Epithelial cell of proximal tubule (primary cell): Measurements from ENCODE around the gene SERPING1. TPM values are rescaled to one million over a fixed set of nuclear protein-coding genes. Genes with fewer than 3 reads are reported as not detected.

Source experiments
- DNase-seq: peaks from one replicate; pipeline ENCODE4 v3.0.0-alpha.2; 2011; ENCODE audit warnings: low read depth
- H3K4me3 ChIP-seq: 2 replicates; pipeline ENCODE4 v1.5.1; 2011; ENCODE audit warnings: low read depth, mild to moderate bottlenecking, low read length
- total RNA-seq: library from RNA; depleted of rRNA; stranded (reverse); fragments of >200 nt; gene quantifications from 2 replicates; pipeline ENCODE4 v1.2.3, GENCODE V29; 2015
- TF ChIP-seq, protein P1 (sequence below): conservative IDR thresholded peaks from 2 replicates; pipeline ENCODE4 v1.5.1; 2012; ENCODE audit warnings: low read depth, mild to moderate bottlenecking, low read length

The SERPING1 gene
- total RNA-seq = 1.8 and 49.8 TPM in 2 replicates

DNA sequence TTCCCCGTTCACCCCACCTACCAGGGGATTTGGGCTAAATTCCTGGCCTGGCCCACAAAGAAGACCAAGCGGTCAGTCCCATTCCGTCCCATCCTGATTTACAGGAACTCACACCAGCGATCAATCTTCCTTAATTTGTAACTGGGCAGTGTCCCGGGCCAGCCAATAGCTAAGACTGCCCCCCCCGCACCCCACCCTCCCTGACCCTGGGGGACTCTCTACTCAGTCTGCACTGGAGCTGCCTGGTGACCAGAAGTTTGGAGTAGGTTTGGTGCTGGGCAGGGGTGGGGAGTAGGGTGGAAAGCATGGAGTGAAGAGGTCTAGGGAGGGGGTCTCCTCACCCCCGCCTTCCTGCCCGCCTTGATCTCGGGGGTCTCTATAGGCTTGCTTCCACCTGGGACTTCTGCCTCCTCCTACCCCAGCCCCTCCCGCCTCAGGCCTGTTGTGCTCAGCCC is at the start of gene SERPING1:
Gene SERPING1, plus strand, starts transcription at position 225 of the 455 bp plus-strand sequence. CDS start 586 bp downstream, outside the sequence.
- peak within 1 kb of the TSS; percentile 59 for H3K4me3 ChIP-seq
- no peak for DNase-seq
- TF ChIP-seq, protein P1, sequence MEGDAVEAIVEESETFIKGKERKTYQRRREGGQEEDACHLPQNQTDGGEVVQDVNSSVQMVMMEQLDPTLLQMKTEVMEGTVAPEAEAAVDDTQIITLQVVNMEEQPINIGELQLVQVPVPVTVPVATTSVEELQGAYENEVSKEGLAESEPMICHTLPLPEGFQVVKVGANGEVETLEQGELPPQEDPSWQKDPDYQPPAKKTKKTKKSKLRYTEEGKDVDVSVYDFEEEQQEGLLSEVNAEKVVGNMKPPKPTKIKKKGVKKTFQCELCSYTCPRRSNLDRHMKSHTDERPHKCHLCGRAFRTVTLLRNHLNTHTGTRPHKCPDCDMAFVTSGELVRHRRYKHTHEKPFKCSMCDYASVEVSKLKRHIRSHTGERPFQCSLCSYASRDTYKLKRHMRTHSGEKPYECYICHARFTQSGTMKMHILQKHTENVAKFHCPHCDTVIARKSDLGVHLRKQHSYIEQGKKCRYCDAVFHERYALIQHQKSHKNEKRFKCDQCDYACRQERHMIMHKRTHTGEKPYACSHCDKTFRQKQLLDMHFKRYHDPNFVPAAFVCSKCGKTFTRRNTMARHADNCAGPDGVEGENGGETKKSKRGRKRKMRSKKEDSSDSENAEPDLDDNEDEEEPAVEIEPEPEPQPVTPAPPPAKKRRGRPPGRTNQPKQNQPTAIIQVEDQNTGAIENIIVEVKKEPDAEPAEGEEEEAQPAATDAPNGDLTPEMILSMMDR = no peak

DNA sequence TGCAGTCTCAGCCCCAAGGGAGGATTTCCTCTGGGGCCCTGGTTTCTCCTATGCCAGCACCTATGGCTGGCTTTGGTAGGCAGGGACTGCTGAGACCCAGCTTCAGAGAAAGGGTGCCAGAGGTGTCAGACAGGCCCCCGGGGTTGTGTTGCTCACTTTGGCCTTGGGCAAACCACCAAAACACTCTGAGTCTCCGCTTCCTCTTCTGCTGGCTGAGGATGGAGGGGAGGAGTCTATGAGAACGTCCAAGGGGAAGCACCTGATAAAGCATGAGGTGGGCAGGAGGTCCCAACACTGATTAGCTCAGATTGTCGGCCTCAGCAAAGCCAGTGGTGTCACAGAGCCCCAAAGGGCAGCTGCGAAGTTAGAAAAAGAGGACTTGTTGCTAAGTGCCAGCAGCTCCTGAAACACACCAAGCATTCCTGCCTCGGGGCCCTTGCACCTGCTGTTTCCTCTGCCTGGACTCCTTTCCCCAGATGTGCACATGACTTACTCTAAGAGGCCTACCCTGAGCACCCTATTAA is 49.6 kb upstream of the SERPING1 start:
- H3K4me3 ChIP-seq = no peak overlapping the region
- TF ChIP-seq, protein P1 = no peak
- DNase-seq = no peak

- DNase-seq = no peak
- TF ChIP-seq, protein P1 = no peak
- no peak overlapping the region for H3K4me3 ChIP-seq
These were observed 47.5 kb upstream of the SERPING1 start for GRCh38 chr11:57549983-57550382.

DNA sequence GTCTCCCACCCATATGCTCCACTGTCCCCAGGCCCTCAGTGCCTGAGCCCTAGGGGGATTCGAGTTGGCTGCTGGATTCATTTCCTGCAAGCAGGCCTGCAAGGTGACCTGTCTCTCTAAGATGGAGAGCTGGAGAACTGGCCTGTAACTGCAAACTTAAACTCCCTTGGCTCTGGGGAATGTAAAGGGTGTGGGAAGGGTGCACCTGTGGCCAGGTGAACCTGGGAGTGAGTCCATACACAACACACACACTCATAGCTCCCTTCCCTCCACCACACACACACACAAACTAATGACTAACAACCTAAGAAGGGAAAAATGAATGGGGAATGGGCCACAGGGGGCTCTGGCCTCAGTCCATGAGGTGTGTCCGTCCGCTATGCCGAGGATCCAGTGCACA is 45.5 kb upstream of the SERPING1 start:
- no peak for DNase-seq
- TF ChIP-seq, protein P1 = no peak

GRCh38 chr11:57552479-57552878 is 45.0 kb upstream of the SERPING1 start:
- H3K4me3 ChIP-seq = no peak overlapping the region
- TF ChIP-seq, protein P1 = no peak
- no peak for DNase-seq

More for the DNA sequence above, 45.5 kb upstream of the SERPING1 start:
- no peak overlapping the region for H3K4me3 ChIP-seq

GRCh38 chr11:57555393-57555792 is 42.1 kb upstream of the SERPING1 start:
- DNase-seq = no peak
- H3K4me3 ChIP-seq = no peak overlapping the region
- TF ChIP-seq, protein P1 = no peak

DNA sequence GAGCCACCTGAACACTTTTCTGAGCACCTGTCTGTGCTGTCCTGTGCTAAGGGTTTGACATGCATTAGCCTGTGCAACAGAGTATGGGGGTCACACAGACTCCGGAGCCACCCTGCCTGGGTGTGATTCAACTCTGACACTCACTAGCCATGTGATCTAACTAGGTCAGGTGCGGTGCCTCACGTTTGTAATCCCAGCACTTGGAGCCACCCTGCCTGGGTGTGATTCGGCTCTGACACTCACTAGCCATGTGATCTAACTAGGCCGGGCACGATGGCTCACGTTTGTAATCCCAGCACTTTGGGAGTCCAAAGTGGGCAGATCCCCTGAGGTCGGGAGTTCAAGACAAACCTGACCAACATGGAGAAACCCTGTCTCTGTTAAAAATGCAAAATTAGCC is 41.4 kb upstream of the SERPING1 start:
- no peak overlapping the region for H3K4me3 ChIP-seq
- TF ChIP-seq, protein P1 = no peak
- DNase-seq = no peak
